Pancreas (tissue), 10 donors: ENCODE data around the gene PES1. TPM values are rescaled to one million over a fixed set of nuclear protein-coding genes. Genes with fewer than 3 reads are reported as not detected.

Experiments
- ATAC-seq, 4 donors: fragments of 200-7000 bp; cut with Tn5 transposase; one replicate each; pipeline versions ENCODE4 v1.8.0 to v1.9.1; 2020; ENCODE audit warnings: mild to moderate bottlenecking in 4 of 4, moderate library complexity in 4 of 4
- DNase-seq, 6 donors: peaks; one replicate each; pipeline ENCODE4 v3.0.0-alpha.2; 2020
- FAIRE-seq: peaks from 2 replicates; lab custom pipeline; 2012; peaks lifted over from hg19 to GRCh38; lab: Jason Lieb, UNC
- H3K27ac ChIP-seq, 4 donors: fragments of 200-600 bp; sonication (generic); 1 replicate in 3 of 4; 2 replicates in 1 of 4; pipeline versions ENCODE4 v1.5.0 to v1.8.0; 2020
- H3K27me3 ChIP-seq, 4 donors: fragments of 200-600 bp; one replicate each; pipeline ENCODE4 v1.8.0; 2021
- H3K36me3 ChIP-seq, 3 donors: fragments of 200-600 bp; sonication (generic) in 1 of 3; one replicate each; pipeline versions ENCODE4 v1.5.0 to v1.8.0; 2020 to 2021
- H3K4me1 ChIP-seq, 3 donors: fragments of 200-600 bp; one replicate each; pipeline ENCODE4 v1.8.0; 2021
- H3K4me3 ChIP-seq, 4 donors: fragments of 200-600 bp; sonication (generic) in 2 of 4; one replicate each; pipeline versions ENCODE4 v1.5.0 to v1.8.0; 2020 to 2021
- H3K9me3 ChIP-seq, 4 donors: fragments of 200-600 bp; one replicate each; pipeline ENCODE4 v1.8.0; 2021
- CTCF ChIP-seq, 4 donors: fragments of 200-600 bp; sonication (generic) in 3 of 4; IDR thresholded peaks; one replicate each; pipeline versions ENCODE4 v1.5.0 to v1.8.0; 2021; ENCODE audit warnings: antibody characterized with exemption in 4 of 4
- WGBS, 2 donors: extraction: QIAGEN DNeasy Blood & Tissue Kit; methylation state at CpG; one replicate each; pipeline ENCODE4 v1.1.7; 2013; 5-methylcytosine and 5-hydroxymethylcytosine counted together
- intact Hi-C, 3 donors: fragments of 100-400 bp; cut with DNase I; formaldehyde crosslinking; loops; one replicate each; pipeline versions ENCODE4 v1.11.1 to v1.14.2; 2022
- polyA plus RNA-seq, 2 donors: library from polyadenylated mRNA; stranded (reverse); fragments of 200-250 nt; gene quantifications; one replicate each; pipeline ENCODE4 v1.2.3, GENCODE V29; 2013
- total RNA-seq, 6 donors: library from RNA; stranded (reverse); fragmentation: NEBNext Ultra II Directional in 4 of 6; extraction: Animal tissue kit (Norgen Biotek cat#: 25700) in 4 of 6; gene quantifications; one replicate each; pipeline versions ENCODE4 v1.2.1 to v1.2.4, GENCODE V29; 2021 to 2023
- donor health status: healthy with polysubstance abuse.
- donor health status: DM: no; HTN: no; CAD: no; lungs with moderate emphysema.
- donor health status: DM: no; HTN: no; CAD: no.
- donor health status: control.
- donor health status: control.
- donor health status: Bipolar disorder and iron deficiency.
- donor health status: DM: yes; HTN: yes; CAD: no.
- donor health status: DM: no; HTN: no; CAD: no.
- donor health status: DM: no; HTN: no; CAD: no.
- donor health status: DM: yes; HTN: yes; CAD: no.

PES1 gene
- total and polyA plus RNA-seq, 8 donors: 33.8 to 66.9 (median 44.8) TPM

GRCh38 chr22:30526656-30527055, 65.1 kb downstream of the PES1 start:
- intact Hi-C loops: no loop called here

More at GRCh38 chr22:30526656-30527055, 65.1 kb downstream of the PES1 start:
- H3K4me1 ChIP-seq: no peaks in the 10 kb centered on the region
- H3K27me3 ChIP-seq: no peaks in the 10 kb centered on the region
- ATAC-seq (no peak), DNase-seq (no peak), FAIRE-seq (no peak)
- TF ChIP-seq CTCF (IDR thresholded peaks at IDR 0.05): no peak
- H3K9me3 ChIP-seq: no peaks in the 10 kb centered on the region
- no peak overlapping the region for H3K4me3 ChIP-seq
- 88% methylated on average over 4 of the region's 4 CpGs for WGBS, 2 donors
- H3K36me3 ChIP-seq: no peaks in the 10 kb centered on the region
- no peak overlapping the region for H3K27ac ChIP-seq

Other genes starting within 250 kb of the PES1 start
- 100 to 1,000 TPM in 1 of 6 donors, 10 to 100 TPM in 5; 77.2 to 102 (median 95.4) TPM for gene SF3A1, start 235.0 kb downstream of the PES1 start, total RNA-seq
- 10 to 100 TPM; 19.2 to 21.6 TPM for gene SF3A1, start 235.0 kb downstream of the PES1 start, polyA plus RNA-seq
- gene CCDC157, start 234.9 kb downstream of the PES1 start, total RNA-seq: 1 to 10 TPM; 1.1 to 2.6 (median 1.2) TPM
- gene CCDC157, start 234.9 kb downstream of the PES1 start, polyA plus RNA-seq: 1 to 10 TPM; 5.3 to 8.2 TPM
- 10 to 100 TPM in 2 of 6 donors, 1 to 10 TPM in 4; 6.0 to 11.6 (median 8.9) TPM for gene RNF215, start 204.5 kb downstream of the PES1 start, total RNA-seq
- gene RNF215, start 204.5 kb downstream of the PES1 start, polyA plus RNA-seq: 10 to 100 TPM in 1 of 2 donors, 1 to 10 TPM in 1; 9.9 to 13.9 TPM
- 1 to 10 TPM; 2.6 to 6.6 (median 3.6) TPM for gene SEC14L2, start 194.9 kb downstream of the PES1 start, total RNA-seq
- 1 to 10 TPM; 3.6 to 5.1 TPM for gene SEC14L2, start 194.9 kb downstream of the PES1 start, polyA plus RNA-seq
- 10 to 100 TPM in 1 of 6 donors, 1 to 10 TPM in 5; 3.2 to 11.6 (median 8.0) TPM for gene MTFP1, start 166.1 kb downstream of the PES1 start, total RNA-seq
- gene MTFP1, start 166.1 kb downstream of the PES1 start, polyA plus RNA-seq: 10 to 100 TPM; 13.1 to 15.7 TPM
- not detected for gene SEC14L3, start 119.9 kb downstream of the PES1 start, total RNA-seq
- gene SEC14L3, start 119.9 kb downstream of the PES1 start, polyA plus RNA-seq: under 1 TPM in 1 of 2 donors, not detected in 1; 0.05 TPM
- gene SEC14L4, start 86.2 kb downstream of the PES1 start, total RNA-seq: 1 to 10 TPM in 1 of 6 donors, under 1 TPM in 2, not detected in 3; 0.12 to 1.4 (median 0.12) TPM
- gene SEC14L4, start 86.2 kb downstream of the PES1 start, polyA plus RNA-seq: under 1 TPM; 0.33 to 0.46 TPM
- gene SEC14L6, start 45.2 kb downstream of the PES1 start, total RNA-seq: 1 to 10 TPM in 5 of 6 donors, under 1 TPM in 1; 0.51 to 3.9 (median 2.3) TPM
- gene SEC14L6, start 45.2 kb downstream of the PES1 start, polyA plus RNA-seq: 1 to 10 TPM; 3.0 to 6.0 TPM
- 1 to 10 TPM; 2.2 to 6.6 (median 3.4) TPM for gene GAL3ST1, start 17.2 kb downstream of the PES1 start, total RNA-seq
- gene GAL3ST1, start 17.2 kb downstream of the PES1 start, polyA plus RNA-seq: 1 to 10 TPM; 8.1 to 8.5 TPM
- 10 to 100 TPM in 1 of 6 donors, 1 to 10 TPM in 5; 3.6 to 10.0 (median 5.9) TPM for gene TCN2, start 15.3 kb upstream of the PES1 start, total RNA-seq
- 1 to 10 TPM; 5.4 to 6.8 TPM for gene TCN2, start 15.3 kb upstream of the PES1 start, polyA plus RNA-seq
- gene SLC35E4, start 43.9 kb upstream of the PES1 start, total RNA-seq: 1 to 10 TPM in 5 of 6 donors, under 1 TPM in 1; 0.90 to 1.7 (median 1.3) TPM
- 1 to 10 TPM; 1.0 to 1.1 TPM for gene SLC35E4, start 43.9 kb upstream of the PES1 start, polyA plus RNA-seq
- 1 to 10 TPM; 2.2 to 6.5 (median 3.4) TPM for gene DUSP18, start 76.0 kb upstream of the PES1 start, total RNA-seq
- gene DUSP18, start 76.0 kb upstream of the PES1 start, polyA plus RNA-seq: 1 to 10 TPM; 2.2 to 2.5 TPM
- 1 to 10 TPM; 2.3 to 3.3 (median 2.6) TPM for gene OSBP2, start 103.0 kb upstream of the PES1 start, total RNA-seq
- 1 to 10 TPM; 1.9 to 2.9 TPM for gene OSBP2, start 103.0 kb upstream of the PES1 start, polyA plus RNA-seq